B cell (primary cell): ENCODE results near the gene RPS15A. TPM values are rescaled to one million over a fixed set of nuclear protein-coding genes. Genes with fewer than 3 reads are reported as not detected.

ENCODE experiments used
- ATAC-seq: fragments of 200-7000 bp; cut with Tn5 transposase; one replicate; pipeline ENCODE4 v1.10.0; 2021; ENCODE audit warnings: low read depth, mild to moderate bottlenecking, moderate number of reproducible peaks, moderate library complexity
- CTCF ChIA-PET: fragments of 350-600 bp; sonication (Branson Sonifier 250); formaldehyde crosslinking; loops from one replicate; lab custom pipeline; 2021; ENCODE audit warnings: antibody characterized with exemption, inconsistent platforms; lab: Charles Lee
- POLR2A ChIA-PET: fragments of 350-600 bp; sonication (Branson Sonifier 250); formaldehyde crosslinking; loops from one replicate; lab custom pipeline; 2021; ENCODE audit warnings: antibody characterized with exemption; lab: Charles Lee
- DNase-seq: peaks from one replicate; pipeline ENCODE4 v3.0.0; 2013
- H2AFZ ChIP-seq: 2 replicates; pipeline ENCODE4 v1.6.1; 2012; ENCODE audit warnings: mild to moderate bottlenecking, low read depth, low read length; ENCODE audit not compliant: insufficient read depth, poor library complexity, severe bottlenecking
- H3K27ac ChIP-seq, 2 donors: 1 replicate in 1 of 2; 2 replicates in 1 of 2; pipeline ENCODE4 v1.5.1; 2012 to 2013; ENCODE audit warnings: low read length in 2 of 2, mild to moderate bottlenecking in 2 of 2, moderate library complexity in 1 of 2
- H3K27me3 ChIP-seq, 4 experiments: fragments of 200-600 bp in 1 of 4; sonication (generic) in 1 of 4; replicated peaks in 1 of 4; 1 replicate in 2 of 4; 2 replicates in 2 of 4; pipeline versions ENCODE4 v1.6.1 to v1.7.0; 2013 to 2016; ENCODE audit warnings: low read length in 3 of 4, mild to moderate bottlenecking in 2 of 4, mixed read lengths in 1 of 4, moderate library complexity in 1 of 4; ENCODE audit not compliant: insufficient read depth in 4 of 4, control insufficient read depth in 3 of 4; ENCODE audit errors: control extremely low read depth in 1 of 4
- H3K36me3 ChIP-seq, 2 experiments: replicated peaks in 1 of 2; 1 replicate in 1 of 2; 2 replicates in 1 of 2; pipeline versions ENCODE4 v1.6.1 to v1.7.1; 2013; ENCODE audit warnings: low read length in 1 of 2; ENCODE audit not compliant: insufficient read depth in 2 of 2, control insufficient read depth in 1 of 2; ENCODE audit errors: control extremely low read depth in 1 of 2, extremely low read depth in 1 of 2
- H3K4me1 ChIP-seq, 2 donors: fragments of 200-600 bp in 1 of 2; sonication (generic) in 1 of 2; 1 replicate in 1 of 2; 2 replicates in 1 of 2; pipeline versions ENCODE4 v1.5.1 to v1.6.1; 2013 to 2017; ENCODE audit warnings: low read length in 2 of 2; ENCODE audit not compliant: control insufficient read depth in 2 of 2, insufficient read depth in 2 of 2
- H3K4me2 ChIP-seq: replicated peaks from 2 replicates; pipeline ENCODE3; 2012; ENCODE audit warnings: mild to moderate bottlenecking, low read depth, low read length; ENCODE audit not compliant: poor library complexity, severe bottlenecking
- H3K4me3 ChIP-seq, 5 experiments: fragments of 200-600 bp in 1 of 5; sonication (generic) in 1 of 5; 1 replicate in 3 of 5; 2 replicates in 2 of 5; pipeline versions ENCODE4 v1.5.1 to v1.7.0; 2011 to 2016; ENCODE audit warnings: low read length in 4 of 5, mild to moderate bottlenecking in 4 of 5, low read depth in 2 of 5, control low read depth in 1 of 5, moderate library complexity in 1 of 5; ENCODE audit not compliant: insufficient read depth in 1 of 5; ENCODE audit errors: control extremely low read depth in 1 of 5, extremely low read depth in 1 of 5
- H3K79me2 ChIP-seq: fragments of 200-600 bp; sonication (generic); one replicate; pipeline ENCODE4 v1.6.0; 2016; ENCODE audit warnings: low read length; ENCODE audit not compliant: control insufficient read depth, insufficient read depth
- H3K9ac ChIP-seq: fragments of 200-600 bp; sonication (generic); 2 replicates; pipeline ENCODE4 v1.6.1; 2017; ENCODE audit warnings: mild to moderate bottlenecking, low read length, moderate library complexity
- H3K9me3 ChIP-seq, 3 donors: one replicate each; pipeline versions ENCODE4 v1.6.1 to v1.7.1; 2013; ENCODE audit warnings: low read length in 2 of 3; ENCODE audit not compliant: control insufficient read depth in 2 of 3, insufficient read depth in 1 of 3; ENCODE audit errors: control extremely low read depth in 1 of 3
- H4K20me1 ChIP-seq: 2 replicates; pipeline ENCODE4 v1.6.0; 2012; ENCODE audit warnings: mild to moderate bottlenecking, low read length; ENCODE audit not compliant: insufficient read depth, control insufficient read depth, poor library complexity, severe bottlenecking
- H3K27ac Mint-ChIP-seq: one replicate; pipeline ENCODE4 v1.8.0; 2021; ENCODE audit warnings: mixed read lengths
- H3K27me3 Mint-ChIP-seq: one replicate; pipeline ENCODE4 v1.8.0; 2021; ENCODE audit warnings: mixed read lengths
- H3K4me1 Mint-ChIP-seq: one replicate; pipeline ENCODE4 v1.8.0; 2021; ENCODE audit warnings: mixed read lengths
- H3K4me3 Mint-ChIP-seq: one replicate; pipeline ENCODE4 v1.8.0; 2021; ENCODE audit warnings: mixed read lengths
- H3K9me3 Mint-ChIP-seq: one replicate; pipeline ENCODE4 v1.8.0; 2022; ENCODE audit warnings: mixed read lengths; ENCODE audit not compliant: insufficient read depth
- CTCF ChIP-seq: fragments of 200-600 bp; IDR thresholded peaks from one replicate; pipeline ENCODE4 v1.8.0; 2022; ENCODE audit warnings: antibody characterized with exemption, mild to moderate bottlenecking
- EZH2 ChIP-seq: IDR thresholded peaks from 2 replicates; pipeline ENCODE4 v1.6.1; 2012; ENCODE audit warnings: borderline replicate concordance, low read depth, mild to moderate bottlenecking, moderate library complexity, low read length; ENCODE audit not compliant: insufficient read depth, poor library complexity, severe bottlenecking
- WGBS: methylation state at CpG from one replicate; pipeline ENCODE4 v1.1.5; 2013; ENCODE audit warnings: missing lambda C conversion rate; ENCODE audit not compliant: insufficient coverage; 5-methylcytosine and 5-hydroxymethylcytosine counted together
- intact Hi-C: fragments of 100-400 bp; cut with micrococcal nuclease; formaldehyde crosslinking; loops from one replicate; pipeline ENCODE4 v1.10.0; 2022
- polyA plus RNA-seq: library from polyadenylated mRNA; depleted of rRNA; stranded (reverse); fragments of >200 nt; gene quantifications from 2 replicates; pipeline ENCODE4 v1.2.3, GENCODE V29; 2012
- total RNA-seq, 2 donors: library from RNA; stranded (reverse); fragments of 120-200 nt in 1 of 2; gene quantifications; 1 replicate in 1 of 2; 2 replicates in 1 of 2; pipeline versions ENCODE4 v1.2.3 to v1.2.4, GENCODE V29; 2013 to 2022

Gene RPS15A
- total and polyA plus RNA-seq, 2 donors (not counting 1 experiment from before 2014, with no cell fraction given): 2,321 to 5,957 TPM

GRCh38 chr16:18834864-18835263 lies 44.7 kb upstream of the RPS15A start:
- ChIA-PET POLR2A (no interaction called here), CTCF (no interaction called here)
- Histone ChIP-seq H3K9ac (no peak overlapping the region), H3K4me1 (no peaks in the 10 kb centered on the region), H3K9me3 (no peaks in the 10 kb centered on the region), H3K36me3 (peaks cover 11 to 89% of the 10 kb centered on the region in 2 experiments), H3K27me3 (no peaks in the 10 kb centered on the region), H3K79me2 (no peaks in the 10 kb centered on the region), H3K4me2 (no peak overlapping the region), H3K27ac (no peak overlapping the region), H2AFZ (no peak overlapping the region), H4K20me1 (no peaks in the 10 kb centered on the region), H3K4me3 (no peak overlapping the region)
- Mint-ChIP-seq H3K9me3 (no peaks in the 10 kb centered on the region), H3K4me3 (no peak overlapping the region), H3K4me1 (no peaks in the 10 kb centered on the region), H3K27ac (no peak overlapping the region), H3K27me3 (no peaks in the 10 kb centered on the region)
- intact Hi-C loops: no loop called here
- 56% methylated on average over 2 of the region's 4 CpGs for WGBS
- DNase-seq (no peak), ATAC-seq (no peak)
- TF ChIP-seq CTCF (no peak), EZH2 (no peak)

- intact Hi-C loops: no loop called here
- Histone ChIP-seq H3K9me3 (no peaks in the 10 kb centered on the region), H3K4me2 (no peak overlapping the region), H3K9ac (no peak overlapping the region), H3K4me1 (no peaks in the 10 kb centered on the region), H3K4me3 (no peak overlapping the region), H3K27ac (no peak overlapping the region), H3K79me2 (no peaks in the 10 kb centered on the region), H3K36me3 (peaks cover 11 to 89% of the 10 kb centered on the region in 2 experiments), H3K27me3 (no peaks in the 10 kb centered on the region), H4K20me1 (no peaks in the 10 kb centered on the region), H2AFZ (no peak overlapping the region)
- no peaks in the 10 kb centered on the region for H3K9me3 Mint-ChIP-seq
- H3K27ac Mint-ChIP-seq: no peak overlapping the region
- H3K4me3 Mint-ChIP-seq: no peak overlapping the region
- no peaks in the 10 kb centered on the region for H3K27me3 Mint-ChIP-seq
- no peak for TF ChIP-seq EZH2
- TF ChIP-seq CTCF: no peak
- no peaks in the 10 kb centered on the region for H3K4me1 Mint-ChIP-seq
- 97% methylated on average over 5 of the region's 9 CpGs for WGBS
- ChIA-PET CTCF (interaction anchor here (1.0 kb wide), 1 partner anchor 15 kb away, joined by 3 read pairs; no protein-coding TSS in a partner anchor), POLR2A (no interaction called here)
- ATAC-seq: no peak
- no peak for DNase-seq
Measured at GRCh38 chr16:18833707-18834505, 43.8 kb upstream of the RPS15A start.
